IPS DF 6.9 (cell line): ENCODE results near the gene DBNDD2.
A peak's percentile ranks its signal among the peaks of the same experiment; 100 is the strongest.

Experiments
- DNase-seq: peaks from one replicate; pipeline ENCODE4 v3.0.0-alpha.2; 2013; ENCODE audit warnings: low read depth, low spot score
- H3K27ac ChIP-seq: one replicate; pipeline ENCODE4 v1.5.1; 2013; ENCODE audit warnings: low read length, control low read depth
- H3K27me3 ChIP-seq: 2 replicates; pipeline ENCODE4 v1.6.1; 2013; ENCODE audit warnings: mild to moderate bottlenecking, low read length; ENCODE audit not compliant: control insufficient read depth, insufficient read depth
- H3K36me3 ChIP-seq: 2 replicates; pipeline ENCODE4 v1.6.1; 2013; ENCODE audit warnings: low read length; ENCODE audit not compliant: control insufficient read depth, insufficient read depth
- H3K4me1 ChIP-seq: 2 replicates; pipeline ENCODE4 v1.6.1; 2013; ENCODE audit warnings: low read length; ENCODE audit not compliant: control insufficient read depth, insufficient read depth
- H3K4me3 ChIP-seq: 2 replicates; pipeline ENCODE4 v1.5.1; 2013; ENCODE audit warnings: mild to moderate bottlenecking, low read length
- H3K9me3 ChIP-seq: 2 replicates; pipeline ENCODE4 v1.6.1; 2013; ENCODE audit warnings: low read length, inconsistent platforms; ENCODE audit not compliant: control insufficient read depth, insufficient read depth
- WGBS: extraction: QIAGEN DNeasy Blood & Tissue Kit; methylation state at CpG from one replicate; pipeline ENCODE4 v1.1.7; 2013; ENCODE audit warnings: mixed read lengths, missing lambda C conversion rate; ENCODE audit not compliant: insufficient read length, insufficient coverage; 5-methylcytosine and 5-hydroxymethylcytosine counted together

Gene DBNDD2

DNA sequence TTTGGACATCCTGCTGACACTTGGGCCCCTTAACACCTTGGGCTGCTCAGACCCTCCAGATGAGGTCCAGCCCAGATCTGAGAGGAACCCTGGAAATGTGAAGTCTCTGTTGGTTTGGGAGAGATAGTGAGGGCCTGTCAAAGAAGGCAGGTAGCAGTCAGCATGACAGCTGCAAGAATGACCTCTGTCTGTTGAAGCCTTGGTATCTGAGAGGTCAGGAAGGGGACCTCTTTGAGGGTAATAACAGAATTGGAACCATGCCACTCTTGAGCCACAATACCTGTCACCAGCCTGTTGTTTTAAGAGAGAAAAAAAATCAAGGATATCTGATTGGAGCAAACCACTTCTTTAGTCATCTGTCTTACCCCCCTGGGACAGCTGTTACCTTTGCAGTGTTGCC is 41.0 kb upstream of the DBNDD2 start:
- peaks cover 6% of the 10 kb centered on the region; the same call in 1 of the 2 replicates for H3K36me3 ChIP-seq
- no peaks in the 10 kb centered on the region for H3K9me3 ChIP-seq
- H3K27me3 ChIP-seq, result no peaks in the 10 kb centered on the region
- H3K27ac ChIP-seq, result no peak overlapping the region
- no peaks in the 10 kb centered on the region for H3K4me1 ChIP-seq
- H3K4me3 ChIP-seq, result no peak overlapping the region
- DNase-seq, result no peak

DNA sequence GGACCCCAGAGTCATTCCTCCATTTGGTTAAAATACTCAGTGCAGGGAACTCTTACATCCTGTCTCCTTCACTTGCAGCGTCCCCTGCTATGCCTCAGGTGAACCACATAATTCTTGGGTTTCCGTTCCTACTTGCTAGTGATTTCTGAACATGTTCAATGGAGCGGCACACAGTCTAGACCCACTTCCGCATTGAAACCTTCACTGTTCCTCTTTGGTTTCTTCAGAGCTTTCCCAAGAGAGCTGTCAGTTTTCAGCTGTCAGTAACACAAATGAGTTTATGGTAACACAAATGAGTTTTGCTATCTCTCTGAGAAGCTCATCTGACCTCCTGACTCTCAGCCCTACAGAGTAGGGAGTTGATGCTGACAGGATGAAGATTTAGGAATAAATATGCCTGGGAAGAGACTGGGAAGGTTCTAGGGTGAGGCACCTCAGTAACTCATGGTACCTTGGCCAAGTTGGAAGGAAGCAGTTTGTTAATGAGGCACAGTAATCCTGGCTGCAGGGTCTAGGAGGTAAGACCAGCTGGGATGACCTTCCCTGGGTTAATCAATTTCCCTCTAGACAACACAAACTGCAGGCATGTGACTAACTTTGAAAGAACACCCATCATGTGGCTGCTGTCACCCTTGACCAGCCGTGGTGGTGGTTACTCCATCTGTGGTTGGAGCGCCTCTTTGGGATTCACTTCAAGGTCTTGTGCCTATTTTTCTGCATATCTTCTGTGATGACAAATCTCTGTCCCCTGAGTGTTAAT is 39.7 kb upstream of the DBNDD2 start:
- WGBS, result no CpG with 5 or more reads among the region's 6 CpGs
- peaks cover 2% of the 10 kb centered on the region; the same call in 1 of the 2 replicates for H3K27me3 ChIP-seq
- DNase-seq, result no peak
- peaks cover 6% of the 10 kb centered on the region; the same call in 1 of the 2 replicates for H3K36me3 ChIP-seq
- no peaks in the 10 kb centered on the region for H3K9me3 ChIP-seq
- H3K4me3 ChIP-seq, result no peak overlapping the region
- peaks cover 6% of the 10 kb centered on the region; the same call in 1 of the 2 replicates for H3K4me1 ChIP-seq
- no peak overlapping the region for H3K27ac ChIP-seq

DNA sequence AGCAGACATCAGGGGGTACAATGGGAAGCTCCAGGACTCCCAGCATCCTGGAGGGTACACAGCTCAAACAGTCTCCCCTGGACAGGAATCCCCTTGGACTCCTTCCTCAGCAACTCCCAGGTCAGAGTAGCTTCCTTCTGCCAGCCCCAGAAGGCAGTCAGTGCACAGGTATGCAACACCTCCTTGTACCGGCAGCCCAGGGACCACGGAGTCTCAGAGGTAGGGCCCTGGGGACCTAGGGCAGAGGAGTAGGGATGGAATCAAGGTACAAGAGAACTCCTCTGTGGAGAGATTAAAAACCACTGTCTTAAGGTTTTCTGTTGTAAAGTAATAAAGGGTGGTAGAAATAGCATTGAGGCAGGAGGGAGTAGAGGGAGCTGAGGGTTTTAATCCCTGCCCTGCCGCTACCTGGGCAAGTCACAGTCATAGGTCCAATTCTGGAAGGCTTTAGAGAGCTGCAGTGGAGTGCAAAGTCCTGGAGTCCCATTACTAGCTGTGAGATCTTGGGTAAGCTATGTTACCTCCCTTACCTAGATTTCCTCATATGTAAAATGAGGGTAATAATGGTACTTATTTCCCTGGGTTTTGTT is 37.4 kb upstream of the DBNDD2 start:
- Histone ChIP-seq H3K27me3 (peaks cover 2% of the 10 kb centered on the region; the same call in 1 of the 2 replicates), H3K4me3 (no peak overlapping the region), H3K9me3 (no peaks in the 10 kb centered on the region), H3K4me1 (peaks cover 7% of the 10 kb centered on the region; the same call in 1 of the 2 replicates), H3K27ac (no peak overlapping the region), H3K36me3 (peaks cover 6% of the 10 kb centered on the region; the same call in 1 of the 2 replicates)
- no peak for DNase-seq
- no CpG with 5 or more reads among the region's 3 CpGs for WGBS

DNA sequence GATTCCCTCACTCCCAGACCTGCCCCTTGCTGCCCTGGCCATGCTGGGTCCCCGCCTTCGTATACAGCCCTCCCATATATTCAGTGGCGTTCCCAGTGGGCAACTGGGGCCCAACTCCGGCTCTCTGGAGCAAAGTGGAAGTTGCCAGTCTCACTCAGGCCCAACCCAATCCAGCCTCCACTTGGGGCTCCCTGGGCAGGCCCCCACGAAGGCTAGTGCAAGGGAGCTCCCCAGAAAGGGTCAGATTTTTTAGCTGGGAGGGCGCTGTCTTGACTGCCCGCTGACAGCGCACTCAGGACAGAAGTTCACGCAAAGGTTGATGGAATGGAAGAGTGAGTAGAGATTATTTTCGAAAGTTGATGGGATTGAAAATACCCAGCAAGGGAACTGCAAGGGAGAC is 35.8 kb upstream of the DBNDD2 start:
- no peak for DNase-seq
- Histone ChIP-seq H3K36me3 (peaks cover 3% of the 10 kb centered on the region; the same call in 1 of the 2 replicates), H3K27me3 (peaks cover 2% of the 10 kb centered on the region; the same call in 1 of the 2 replicates), H3K9me3 (no peaks in the 10 kb centered on the region), H3K4me3 (no peak overlapping the region), H3K4me1 (peaks cover 7% of the 10 kb centered on the region; the same call in 1 of the 2 replicates), H3K27ac (no peak overlapping the region)
- WGBS, result no CpG with 5 or more reads among the region's 10 CpGs

DNA sequence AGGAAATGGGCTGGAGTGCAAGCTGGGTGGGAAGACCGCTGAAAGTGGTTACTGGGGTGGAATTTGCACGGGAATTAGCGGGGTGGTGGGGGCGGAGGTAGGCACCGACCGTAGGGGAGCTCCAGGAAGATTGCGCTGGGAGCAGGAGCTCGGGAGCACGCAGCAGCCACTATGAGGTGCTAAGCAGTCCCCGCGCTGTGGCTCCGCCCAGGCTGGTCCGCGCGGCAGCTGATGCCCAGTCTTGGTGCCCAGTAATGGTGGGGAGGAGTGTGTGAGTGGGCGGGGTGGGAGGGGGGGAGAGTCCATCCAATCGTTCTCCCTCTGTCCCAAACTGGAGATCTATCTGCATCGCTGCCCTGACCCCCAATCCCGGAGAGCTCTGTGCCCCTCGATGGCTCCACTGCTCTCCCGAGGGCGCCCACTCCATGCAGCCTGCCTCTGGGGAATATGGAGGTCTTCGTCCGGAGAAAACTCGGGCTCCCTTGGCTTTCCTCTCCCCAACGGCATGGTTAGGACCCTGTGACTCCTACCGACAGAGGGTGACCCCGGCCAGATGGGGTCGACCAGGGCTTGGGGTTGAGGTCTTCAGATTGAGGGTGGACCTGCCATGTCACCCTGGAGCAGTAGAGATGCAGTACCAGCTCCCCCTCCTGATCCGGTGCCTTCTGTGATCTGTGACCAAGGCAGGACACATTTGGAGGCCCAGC is 35.3 kb upstream of the DBNDD2 start:
- Histone ChIP-seq H3K36me3 (peaks cover 3% of the 10 kb centered on the region; the same call in 1 of the 2 replicates), H3K9me3 (no peaks in the 10 kb centered on the region), H3K27me3 (peaks cover 2% of the 10 kb centered on the region; the same call in 1 of the 2 replicates), H3K4me1 (peaks cover 7% of the 10 kb centered on the region; the same call in 1 of the 2 replicates), H3K4me3 (peak overlapping the region; percentile 4; the same call in 1 of the 2 replicates), H3K27ac (no peak overlapping the region)
- WGBS, result no CpG with 5 or more reads among the region's 30 CpGs
- DNase-seq, result no peak

DNA sequence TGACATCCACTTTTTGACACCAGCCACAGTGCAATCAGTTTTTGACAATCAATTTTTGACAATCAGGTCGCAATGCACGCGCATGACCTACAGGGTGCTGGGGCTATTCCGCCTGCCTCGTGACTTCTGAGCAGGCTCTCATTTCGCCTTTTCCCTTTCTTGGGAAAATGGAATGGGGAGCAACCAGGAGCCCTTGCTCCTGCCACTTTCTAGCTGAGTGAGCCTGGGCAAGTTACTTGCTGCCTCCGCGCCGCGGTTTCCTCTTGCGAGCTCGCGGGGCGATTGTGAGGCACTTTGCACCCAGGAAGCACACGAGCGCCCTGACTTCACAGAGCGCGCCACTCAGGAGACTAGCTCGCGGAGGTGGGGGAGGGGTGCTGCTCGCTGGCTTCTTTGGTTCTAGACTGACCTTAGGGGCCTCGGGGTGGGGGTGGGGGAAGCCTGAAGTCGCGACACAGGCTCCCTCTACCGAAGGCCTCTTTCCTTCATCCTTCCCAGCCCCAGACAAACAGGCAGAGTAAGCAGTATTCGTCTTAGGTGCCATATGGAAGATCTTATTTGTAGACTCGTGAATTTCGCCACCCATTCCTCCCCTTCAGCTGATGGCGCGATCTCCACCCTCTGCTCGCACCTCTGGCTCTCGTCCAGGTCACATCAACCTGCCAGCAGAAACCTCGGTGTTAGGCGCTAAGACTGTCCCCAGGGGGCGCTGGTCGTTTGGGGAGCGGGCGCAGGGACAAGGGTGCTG is 34.6 kb upstream of the DBNDD2 start:
- Histone ChIP-seq H3K36me3 (no peaks in the 10 kb centered on the region), H3K27ac (no peak overlapping the region), H3K27me3 (peaks cover 2% of the 10 kb centered on the region; the same call in 1 of the 2 replicates), H3K4me1 (peaks cover 7% of the 10 kb centered on the region; the same call in 1 of the 2 replicates), H3K9me3 (no peaks in the 10 kb centered on the region), H3K4me3 (peak overlapping the region; percentile 21; the same call in 1 of the 2 replicates)
- DNase-seq, result peak; percentile 68
- no CpG with 5 or more reads among the region's 38 CpGs for WGBS

DNA sequence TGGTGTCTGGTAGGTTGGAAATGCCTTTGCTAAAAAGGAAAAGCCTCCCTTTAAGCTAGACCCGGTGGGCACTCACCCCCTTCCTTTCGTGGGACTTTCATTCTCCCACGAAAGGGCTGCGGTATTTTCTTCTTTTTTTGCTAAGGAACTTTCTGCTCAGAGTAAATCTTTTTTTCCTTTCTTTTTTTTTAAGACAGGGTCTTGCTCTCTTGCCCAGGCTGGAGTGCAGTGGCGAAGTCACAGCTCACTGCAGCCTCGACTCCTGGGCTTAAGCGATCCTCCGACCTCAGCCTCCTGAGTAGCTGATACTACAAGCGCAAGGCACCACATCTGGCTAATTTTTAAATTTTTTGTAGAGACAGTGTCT is 34.0 kb upstream of the DBNDD2 start:
- WGBS, result no CpG with 5 or more reads among the region's 9 CpGs

DNA sequence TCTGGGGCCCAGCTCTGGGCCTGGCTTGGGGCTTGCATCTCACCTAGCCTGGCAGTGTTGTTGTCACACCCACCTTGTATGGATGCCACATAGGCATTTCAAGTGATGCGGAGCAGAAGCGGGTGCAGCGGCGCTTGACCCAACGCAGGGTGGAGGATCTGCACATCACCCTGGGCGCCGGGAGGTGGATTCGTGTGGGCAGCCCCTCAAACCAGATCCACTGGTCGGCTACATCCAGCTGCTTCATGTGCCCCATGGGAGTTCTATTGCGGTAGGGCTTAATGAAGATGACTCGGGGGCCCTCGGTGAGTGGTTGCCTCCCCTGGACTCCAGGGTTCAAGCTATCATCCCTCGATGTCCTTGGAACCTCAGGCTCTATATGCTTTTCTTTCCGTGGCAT is 33.1 kb upstream of the DBNDD2 start:
- Histone ChIP-seq H3K27me3 (peaks cover 2% of the 10 kb centered on the region; the same call in 1 of the 2 replicates), H3K9me3 (no peaks in the 10 kb centered on the region)
- no CpG with 5 or more reads among the region's 14 CpGs for WGBS

More for the DNA sequence above, 34.0 kb upstream of the DBNDD2 start:
- Histone ChIP-seq H3K9me3 (no peaks in the 10 kb centered on the region), H3K4me1 (peaks cover 7% of the 10 kb centered on the region; the same call in 1 of the 2 replicates), H3K27ac (no peak overlapping the region), H3K27me3 (peaks cover 2% of the 10 kb centered on the region; the same call in 1 of the 2 replicates), H3K36me3 (no peaks in the 10 kb centered on the region), H3K4me3 (no peak overlapping the region; the same call in 1 of the 2 replicates)
- no peak for DNase-seq

DNA sequence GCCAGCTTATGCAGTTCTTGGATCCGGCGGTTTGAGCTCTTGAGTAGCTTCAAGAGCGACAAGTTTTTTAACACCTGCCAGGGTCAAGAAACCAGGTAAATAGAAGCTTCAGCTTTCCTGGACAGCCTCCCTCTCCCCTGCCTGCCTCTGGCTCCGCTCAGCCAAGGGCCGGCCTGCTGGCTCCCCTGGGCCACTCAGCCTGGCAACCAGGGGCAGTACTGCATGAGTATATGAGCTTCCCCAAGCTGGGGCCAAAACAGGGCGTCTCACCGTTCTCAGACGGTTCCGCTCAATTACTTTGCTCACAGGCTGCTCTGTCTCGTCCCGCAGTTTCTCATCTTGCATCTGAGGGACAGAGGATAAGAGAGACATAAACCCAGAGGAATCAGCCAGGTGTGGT is 30.8 kb upstream of the DBNDD2 start:
- WGBS, result no CpG with 5 or more reads among the region's 11 CpGs
- no peaks in the 10 kb centered on the region for H3K9me3 ChIP-seq
- DNase-seq, result no peak
- no peak overlapping the region for H3K27ac ChIP-seq
- no peak overlapping the region for H3K4me3 ChIP-seq
- no peaks in the 10 kb centered on the region for H3K36me3 ChIP-seq
- H3K4me1 ChIP-seq, result peaks cover 7% of the 10 kb centered on the region; the same call in 1 of the 2 replicates
- H3K27me3 ChIP-seq, result peaks cover 2% of the 10 kb centered on the region; the same call in 1 of the 2 replicates

More for the DNA sequence above, 33.1 kb upstream of the DBNDD2 start:
- no peak overlapping the region for H3K27ac ChIP-seq
- no peaks in the 10 kb centered on the region for H3K36me3 ChIP-seq
- H3K4me3 ChIP-seq, result no peak overlapping the region
- no peak for DNase-seq
- H3K4me1 ChIP-seq, result peaks cover 7% of the 10 kb centered on the region; the same call in 1 of the 2 replicates
